ENCODE results near the gene SPPL2C.

SPPL2C gene

DNA sequence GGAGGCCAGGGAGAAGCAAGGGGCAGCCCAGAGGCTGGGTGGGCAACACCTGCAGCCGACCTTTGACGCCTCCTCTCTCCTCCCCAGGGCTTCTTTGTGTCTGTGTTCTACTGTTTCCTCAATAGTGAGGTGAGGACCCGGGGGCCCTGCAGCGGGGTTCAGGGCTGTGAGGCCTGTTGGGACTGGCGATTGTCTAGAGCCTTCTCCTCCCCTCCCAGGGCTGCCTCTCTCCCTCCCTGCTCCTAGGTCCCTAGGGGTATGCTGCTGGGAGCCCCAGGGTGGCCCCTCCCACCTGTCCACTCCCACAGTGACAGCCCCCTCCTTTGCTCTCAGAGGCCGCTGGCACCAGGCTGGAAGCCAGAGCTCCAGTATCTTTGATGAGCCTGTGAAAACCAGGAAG, 10.8 kb upstream of the SPPL2C start:
- DNase-seq = no peak

DNA sequence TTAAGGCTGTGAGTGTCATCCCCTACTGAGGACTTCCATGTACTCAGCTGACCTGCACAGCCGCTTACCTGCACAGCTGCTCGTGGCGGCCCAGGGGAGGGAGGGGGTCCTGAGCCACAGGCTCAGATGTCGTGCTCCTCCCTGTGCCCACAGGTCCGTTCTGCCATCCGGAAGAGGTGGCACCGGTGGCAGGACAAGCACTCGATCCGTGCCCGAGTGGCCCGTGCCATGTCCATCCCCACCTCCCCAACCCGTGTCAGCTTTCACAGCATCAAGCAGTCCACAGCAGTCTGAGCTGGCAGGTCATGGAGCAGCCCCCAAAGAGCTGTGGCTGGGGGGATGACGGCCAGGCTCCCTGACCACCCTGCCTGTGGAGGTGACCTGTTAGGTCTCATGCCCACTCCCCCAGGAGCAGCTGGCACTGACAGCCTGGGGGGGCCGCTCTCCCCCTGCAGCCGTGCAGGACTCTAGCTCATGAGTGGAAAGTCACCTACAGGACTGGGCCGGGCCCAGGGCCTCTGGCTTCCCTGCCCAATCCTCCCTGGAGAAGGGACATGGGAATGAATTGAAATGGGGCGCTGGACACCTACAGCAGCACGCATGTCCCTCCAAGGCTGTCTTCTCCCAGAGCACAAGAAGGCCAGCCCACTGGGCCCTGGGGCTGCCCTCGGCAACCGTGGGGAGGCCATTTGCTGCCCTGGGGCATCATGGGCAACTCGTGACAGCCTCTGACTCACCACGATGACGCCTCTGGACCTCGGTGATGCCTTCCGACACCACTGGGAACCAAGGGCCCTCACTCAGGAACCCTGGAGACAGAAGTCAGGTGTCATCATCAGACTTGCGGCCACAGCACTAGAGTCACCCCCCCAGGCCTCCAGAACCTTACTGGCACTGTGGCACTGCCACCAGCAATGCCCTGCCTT, 9.9 kb upstream of the SPPL2C start:
- DNase-seq = no peak

DNA sequence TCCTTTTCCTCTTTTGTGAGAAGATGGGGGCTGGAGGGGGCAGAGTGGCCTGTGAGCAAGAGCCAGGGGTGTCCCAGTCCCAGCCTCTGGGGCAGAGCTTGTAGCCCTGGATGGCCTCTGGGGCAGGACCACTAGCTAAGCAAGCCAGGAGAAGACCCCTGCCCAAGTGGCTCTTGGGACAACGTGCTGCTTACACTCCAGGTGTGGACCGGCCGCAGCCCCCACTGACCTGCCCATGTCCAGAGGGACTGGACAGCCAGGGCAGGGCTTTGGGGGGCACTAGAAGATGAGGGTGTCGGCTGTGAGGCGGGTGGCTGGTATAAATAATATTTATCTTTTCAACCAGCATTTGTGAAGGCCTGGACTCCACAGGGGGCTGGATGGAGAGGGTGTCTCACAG, 9.2 kb upstream of the SPPL2C start:
- no peak for DNase-seq

DNA sequence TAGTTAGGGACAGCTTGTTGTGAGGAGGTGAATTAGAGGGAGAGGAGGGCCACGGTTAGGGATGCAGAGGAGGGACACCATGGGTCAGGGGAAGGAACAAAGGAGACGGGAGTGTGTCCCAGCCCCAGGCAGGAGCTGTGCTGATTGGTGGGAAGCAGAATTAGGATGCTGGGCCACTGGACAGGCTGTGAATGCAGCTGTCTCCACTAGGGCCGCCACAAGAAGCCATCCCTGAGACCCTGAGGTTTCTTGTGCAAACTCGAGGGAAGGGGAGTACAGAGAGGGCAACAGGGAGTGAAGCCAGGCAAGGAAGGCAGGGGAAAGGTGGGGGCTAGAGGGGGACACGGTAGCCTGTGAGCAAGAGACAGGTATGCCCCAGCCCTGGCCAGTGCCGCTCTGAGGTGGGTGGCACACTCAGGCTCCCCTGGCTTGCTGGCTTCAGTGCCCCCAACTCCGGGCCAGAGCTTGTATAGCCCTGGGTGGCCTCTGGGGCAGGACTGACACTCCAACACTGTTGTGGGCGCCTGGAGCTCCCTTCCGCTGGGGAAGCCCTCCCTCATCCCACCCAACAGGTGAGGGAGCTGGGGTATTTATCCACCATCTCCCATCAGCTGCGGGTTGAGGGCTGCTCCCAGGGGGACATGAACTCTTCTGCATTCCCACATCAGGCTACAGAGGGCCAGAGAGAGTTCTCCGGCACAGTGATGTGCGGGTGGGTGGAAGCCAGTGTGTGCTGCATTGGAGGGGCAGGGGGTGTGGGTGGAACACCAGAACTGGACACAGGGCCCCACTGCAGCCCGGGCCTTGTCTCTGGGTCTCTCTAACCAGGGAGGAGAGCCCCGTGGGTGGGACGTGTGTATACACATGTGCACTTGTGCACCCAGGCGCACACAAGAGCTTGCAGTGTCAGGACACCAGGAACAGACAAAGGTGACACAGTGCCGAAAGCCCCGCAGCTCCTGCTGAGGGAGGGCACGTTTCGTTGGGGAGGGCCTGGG, 8.3 kb upstream of the SPPL2C start:
- no peak for DNase-seq

- DNase-seq = no peak
Observed at GRCh38 chr17:45837187-45837586, 7.5 kb upstream of the SPPL2C start.

GRCh38 chr17:45837603-45838002, 7.1 kb upstream of the SPPL2C start:
- no peak for DNase-seq

GRCh38 chr17:45838751-45839295, 5.9 kb upstream of the SPPL2C start:
- DNase-seq = no peak

GRCh38 chr17:45839442-45839841, 5.2 kb upstream of the SPPL2C start:
- DNase-seq = no peak

DNA sequence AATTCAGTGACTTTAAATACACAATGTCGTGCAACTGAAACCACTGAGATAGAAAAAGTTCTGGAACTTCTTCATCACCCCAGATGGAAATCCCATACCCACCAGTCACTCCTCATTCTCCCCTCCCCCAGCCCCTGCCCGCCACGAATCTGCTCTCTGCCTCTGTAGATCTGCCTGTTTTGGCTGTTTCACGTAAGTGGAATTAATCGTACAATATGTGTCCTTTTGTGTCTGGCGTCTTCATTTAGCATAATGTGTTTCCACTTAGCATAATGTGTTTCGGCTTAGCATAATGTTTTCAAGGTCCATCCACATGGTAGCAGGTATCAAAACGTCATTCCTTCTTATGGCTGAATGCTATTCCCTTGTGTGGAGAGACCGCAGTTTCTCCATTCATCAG, 3.5 kb upstream of the SPPL2C start:
- DNase-seq = no peak

DNA sequence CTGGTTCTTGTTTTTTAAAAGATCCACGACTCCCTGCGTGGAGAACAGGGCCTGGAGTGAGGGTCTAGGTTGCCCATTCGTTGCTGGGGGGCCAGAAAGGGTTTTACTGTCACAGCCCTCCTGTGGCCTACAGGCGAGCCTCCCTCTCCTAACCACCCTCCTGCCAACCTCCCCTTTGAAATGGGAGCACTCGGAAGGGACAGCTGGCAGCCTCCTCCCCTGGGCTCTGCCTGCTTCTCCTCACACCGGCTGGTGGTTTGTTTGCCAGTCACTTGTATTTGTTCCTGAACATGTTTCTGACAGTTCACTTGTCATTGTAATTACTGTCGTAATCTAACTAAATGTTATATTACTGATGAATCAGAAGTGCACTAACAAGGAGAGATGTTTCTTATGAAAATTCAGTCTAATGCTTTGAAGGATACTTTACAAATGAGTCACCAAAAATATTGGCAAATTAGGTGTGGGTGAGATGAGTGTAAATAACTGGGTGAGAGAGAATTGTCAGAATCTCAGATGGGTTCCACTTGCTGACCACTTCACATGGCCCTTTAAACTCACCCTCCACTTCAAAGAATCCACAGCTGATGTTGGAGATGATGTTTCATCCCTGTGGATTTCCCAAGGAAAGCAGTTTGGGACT, 2.7 kb upstream of the SPPL2C start:
- DNase-seq = no peak

DNA sequence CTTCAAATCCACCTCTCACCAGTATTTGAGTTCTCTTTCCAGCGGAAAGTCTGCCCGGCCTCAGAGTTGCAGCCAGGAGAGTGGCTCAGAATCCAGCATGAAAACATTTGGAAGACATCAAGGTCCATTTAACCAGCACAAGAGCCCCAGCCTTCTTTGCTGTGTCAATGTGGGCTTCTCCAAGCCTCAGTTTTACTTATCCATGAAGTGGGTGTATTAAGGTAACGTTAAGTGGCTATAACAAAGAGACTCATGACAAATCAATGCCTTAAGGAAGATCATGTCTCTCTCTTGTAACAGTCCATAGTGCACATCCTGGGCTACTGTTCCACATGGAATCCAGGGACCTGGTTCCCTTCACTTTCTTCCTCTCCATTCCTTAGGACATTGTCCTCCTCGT, 959 bp upstream of the SPPL2C start:
- no peak for DNase-seq

GRCh38 chr17:45845376-45846185, 900 bp downstream of the SPPL2C start:
- DNase-seq = no peak

DNA sequence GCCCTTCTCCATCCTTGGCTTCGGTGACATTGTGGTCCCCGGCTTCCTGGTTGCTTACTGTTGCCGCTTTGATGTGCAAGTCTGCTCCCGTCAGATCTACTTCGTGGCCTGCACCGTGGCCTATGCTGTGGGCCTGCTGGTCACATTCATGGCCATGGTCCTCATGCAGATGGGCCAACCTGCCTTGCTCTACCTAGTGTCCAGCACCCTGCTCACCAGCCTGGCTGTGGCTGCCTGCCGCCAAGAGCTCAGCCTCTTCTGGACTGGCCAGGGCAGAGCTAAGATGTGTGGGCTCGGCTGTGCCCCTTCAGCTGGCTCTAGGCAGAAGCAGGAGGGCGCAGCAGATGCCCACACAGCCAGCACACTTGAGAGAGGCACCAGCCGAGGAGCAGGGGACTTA, 1.5 kb downstream of the SPPL2C start:
- DNase-seq = no peak

GRCh38 chr17:45846646-45847045, 2.0 kb downstream of the SPPL2C start:
- DNase-seq = no peak

- DNase-seq = no peak
Observed at GRCh38 chr17:45847101-45847500, 2.4 kb downstream of the SPPL2C start.

GRCh38 chr17:45847747-45848146, 3.1 kb downstream of the SPPL2C start:
- DNase-seq = no peak

- DNase-seq = no peak
Observed at GRCh38 chr17:45848405-45848804, 3.7 kb downstream of the SPPL2C start.

- DNase-seq = no peak
Observed at GRCh38 chr17:45848868-45849535, 4.3 kb downstream of the SPPL2C start.

DNA sequence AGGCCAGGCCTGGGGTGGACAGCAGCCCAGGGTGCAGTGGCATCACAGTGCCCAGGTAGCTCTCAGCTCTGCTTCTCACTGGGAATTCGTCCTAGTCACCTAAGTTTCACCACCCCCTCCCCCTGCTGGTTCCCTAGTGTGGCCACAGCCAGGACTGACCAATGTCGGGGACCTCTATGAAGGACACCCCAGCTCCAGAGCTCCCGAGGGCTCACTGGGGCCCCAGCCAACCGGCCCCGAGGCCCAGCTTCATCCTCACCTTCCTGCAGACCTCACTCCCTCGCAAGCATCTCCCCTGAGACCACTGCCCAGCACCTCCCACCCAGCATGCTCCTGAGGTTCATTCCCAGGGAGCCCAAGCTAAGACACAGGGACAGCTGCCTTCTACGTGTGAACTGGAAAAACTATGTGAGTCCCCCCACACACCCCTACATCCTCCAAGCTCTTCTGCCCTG, 4.9 kb downstream of the SPPL2C start:
- no peak for DNase-seq

- no peak for DNase-seq
Observed at GRCh38 chr17:45850011-45850410, 5.3 kb downstream of the SPPL2C start.

- no peak for DNase-seq
Observed at GRCh38 chr17:45850468-45850867, 5.8 kb downstream of the SPPL2C start.
